B cell (primary cell): ENCODE measurements around the gene KIF23. TPM values are rescaled to one million over a fixed set of nuclear protein-coding genes. Genes with fewer than 3 reads are reported as not detected.
A peak's percentile ranks its signal among the peaks of the same experiment; 100 is the strongest.

Experiments
- ATAC-seq: fragments of 200-7000 bp; cut with Tn5 transposase; one replicate; pipeline ENCODE4 v1.10.0; 2021; ENCODE audit warnings: low read depth, mild to moderate bottlenecking, moderate number of reproducible peaks, moderate library complexity
- CTCF ChIA-PET: fragments of 350-600 bp; sonication (Branson Sonifier 250); formaldehyde crosslinking; loops from one replicate; lab custom pipeline; 2021; ENCODE audit warnings: antibody characterized with exemption, inconsistent platforms; lab: Charles Lee
- POLR2A ChIA-PET: fragments of 350-600 bp; sonication (Branson Sonifier 250); formaldehyde crosslinking; loops from one replicate; lab custom pipeline; 2021; ENCODE audit warnings: antibody characterized with exemption; lab: Charles Lee
- DNase-seq: peaks from one replicate; pipeline ENCODE4 v3.0.0; 2013
- H2AFZ ChIP-seq: 2 replicates; pipeline ENCODE4 v1.6.1; 2012; ENCODE audit warnings: mild to moderate bottlenecking, low read depth, low read length; ENCODE audit not compliant: insufficient read depth, poor library complexity, severe bottlenecking
- H3K27ac ChIP-seq, 2 donors: 1 replicate in 1 of 2; 2 replicates in 1 of 2; pipeline ENCODE4 v1.5.1; 2012 to 2013; ENCODE audit warnings: low read length in 2 of 2, mild to moderate bottlenecking in 2 of 2, moderate library complexity in 1 of 2
- H3K27me3 ChIP-seq, 4 experiments: fragments of 200-600 bp in 1 of 4; sonication (generic) in 1 of 4; replicated peaks in 1 of 4; 1 replicate in 2 of 4; 2 replicates in 2 of 4; pipeline versions ENCODE4 v1.6.1 to v1.7.0; 2013 to 2016; ENCODE audit warnings: low read length in 3 of 4, mild to moderate bottlenecking in 2 of 4, mixed read lengths in 1 of 4, moderate library complexity in 1 of 4; ENCODE audit not compliant: insufficient read depth in 4 of 4, control insufficient read depth in 3 of 4; ENCODE audit errors: control extremely low read depth in 1 of 4
- H3K36me3 ChIP-seq, 2 experiments: replicated peaks in 1 of 2; 1 replicate in 1 of 2; 2 replicates in 1 of 2; pipeline versions ENCODE4 v1.6.1 to v1.7.1; 2013; ENCODE audit warnings: low read length in 1 of 2; ENCODE audit not compliant: insufficient read depth in 2 of 2, control insufficient read depth in 1 of 2; ENCODE audit errors: control extremely low read depth in 1 of 2, extremely low read depth in 1 of 2
- H3K4me1 ChIP-seq, 2 donors: fragments of 200-600 bp in 1 of 2; sonication (generic) in 1 of 2; 1 replicate in 1 of 2; 2 replicates in 1 of 2; pipeline versions ENCODE4 v1.5.1 to v1.6.1; 2013 to 2017; ENCODE audit warnings: low read length in 2 of 2; ENCODE audit not compliant: control insufficient read depth in 2 of 2, insufficient read depth in 2 of 2
- H3K4me2 ChIP-seq: replicated peaks from 2 replicates; pipeline ENCODE3; 2012; ENCODE audit warnings: mild to moderate bottlenecking, low read depth, low read length; ENCODE audit not compliant: poor library complexity, severe bottlenecking
- H3K4me3 ChIP-seq, 5 experiments: fragments of 200-600 bp in 1 of 5; sonication (generic) in 1 of 5; 1 replicate in 3 of 5; 2 replicates in 2 of 5; pipeline versions ENCODE4 v1.5.1 to v1.7.0; 2011 to 2016; ENCODE audit warnings: low read length in 4 of 5, mild to moderate bottlenecking in 4 of 5, low read depth in 2 of 5, control low read depth in 1 of 5, moderate library complexity in 1 of 5; ENCODE audit not compliant: insufficient read depth in 1 of 5; ENCODE audit errors: control extremely low read depth in 1 of 5, extremely low read depth in 1 of 5
- H3K79me2 ChIP-seq: fragments of 200-600 bp; sonication (generic); one replicate; pipeline ENCODE4 v1.6.0; 2016; ENCODE audit warnings: low read length; ENCODE audit not compliant: control insufficient read depth, insufficient read depth
- H3K9ac ChIP-seq: fragments of 200-600 bp; sonication (generic); 2 replicates; pipeline ENCODE4 v1.6.1; 2017; ENCODE audit warnings: mild to moderate bottlenecking, low read length, moderate library complexity
- H3K9me3 ChIP-seq, 3 donors: one replicate each; pipeline versions ENCODE4 v1.6.1 to v1.7.1; 2013; ENCODE audit warnings: low read length in 2 of 3; ENCODE audit not compliant: control insufficient read depth in 2 of 3, insufficient read depth in 1 of 3; ENCODE audit errors: control extremely low read depth in 1 of 3
- H4K20me1 ChIP-seq: 2 replicates; pipeline ENCODE4 v1.6.0; 2012; ENCODE audit warnings: mild to moderate bottlenecking, low read length; ENCODE audit not compliant: insufficient read depth, control insufficient read depth, poor library complexity, severe bottlenecking
- H3K27ac Mint-ChIP-seq: one replicate; pipeline ENCODE4 v1.8.0; 2021; ENCODE audit warnings: mixed read lengths
- H3K27me3 Mint-ChIP-seq: one replicate; pipeline ENCODE4 v1.8.0; 2021; ENCODE audit warnings: mixed read lengths
- H3K4me1 Mint-ChIP-seq: one replicate; pipeline ENCODE4 v1.8.0; 2021; ENCODE audit warnings: mixed read lengths
- H3K4me3 Mint-ChIP-seq: one replicate; pipeline ENCODE4 v1.8.0; 2021; ENCODE audit warnings: mixed read lengths
- H3K9me3 Mint-ChIP-seq: one replicate; pipeline ENCODE4 v1.8.0; 2022; ENCODE audit warnings: mixed read lengths; ENCODE audit not compliant: insufficient read depth
- EZH2 ChIP-seq: IDR thresholded peaks from 2 replicates; pipeline ENCODE4 v1.6.1; 2012; ENCODE audit warnings: borderline replicate concordance, low read depth, mild to moderate bottlenecking, moderate library complexity, low read length; ENCODE audit not compliant: insufficient read depth, poor library complexity, severe bottlenecking
- WGBS: methylation state at CpG from one replicate; pipeline ENCODE4 v1.1.5; 2013; ENCODE audit warnings: missing lambda C conversion rate; ENCODE audit not compliant: insufficient coverage; 5-methylcytosine and 5-hydroxymethylcytosine counted together
- intact Hi-C: fragments of 100-400 bp; cut with micrococcal nuclease; formaldehyde crosslinking; loops from one replicate; pipeline ENCODE4 v1.10.0; 2022
- polyA plus RNA-seq: library from polyadenylated mRNA; depleted of rRNA; stranded (reverse); fragments of >200 nt; gene quantifications from 2 replicates; pipeline ENCODE4 v1.2.3, GENCODE V29; 2012
- total RNA-seq, 2 donors: library from RNA; stranded (reverse); fragments of 120-200 nt in 1 of 2; gene quantifications; 1 replicate in 1 of 2; 2 replicates in 1 of 2; pipeline versions ENCODE4 v1.2.3 to v1.2.4, GENCODE V29; 2013 to 2022
- TF ChIP-seq, protein P1 (sequence below): fragments of 200-600 bp; IDR thresholded peaks from one replicate; pipeline ENCODE4 v1.8.0; 2022; ENCODE audit warnings: antibody characterized with exemption, mild to moderate bottlenecking

KIF23 gene
- total and polyA plus RNA-seq, 2 donors (not counting 1 experiment from before 2014, with no cell fraction given) = 0.30 to 0.34 TPM

GRCh38 chr15:69457304-69458280 lies 43.4 kb downstream of the KIF23 start:
- no peak overlapping the region for H2AFZ ChIP-seq
- no peaks in the 10 kb centered on the region for H3K9me3 Mint-ChIP-seq
- H3K4me3 Mint-ChIP-seq = no peak overlapping the region
- H3K27me3 Mint-ChIP-seq = no peaks in the 10 kb centered on the region
- ChIA-PET POLR2A (interaction anchor here (0.7 kb wide), 1 partner anchor 698 kb away, joined by 6 read pairs; no protein-coding TSS in a partner anchor), CTCF (interaction anchor here (0.5 to 1.0 kb wide), 3 partner anchors 62 to 1032 kb away, joined by 3 read pairs; no protein-coding TSS in a partner anchor)
- H3K4me2 ChIP-seq = no peak overlapping the region
- no peaks in the 10 kb centered on the region for H3K27me3 ChIP-seq
- H3K79me2 ChIP-seq = peaks cover 35% of the 10 kb centered on the region
- WGBS = 90% methylated on average over 2 of the region's 8 CpGs
- intact Hi-C loops = no loop called here
- peaks cover 40% of the 10 kb centered on the region for H4K20me1 ChIP-seq
- no peak overlapping the region for H3K4me3 ChIP-seq
- no peak for DNase-seq
- no peak for TF ChIP-seq EZH2
- TF ChIP-seq, protein P1, sequence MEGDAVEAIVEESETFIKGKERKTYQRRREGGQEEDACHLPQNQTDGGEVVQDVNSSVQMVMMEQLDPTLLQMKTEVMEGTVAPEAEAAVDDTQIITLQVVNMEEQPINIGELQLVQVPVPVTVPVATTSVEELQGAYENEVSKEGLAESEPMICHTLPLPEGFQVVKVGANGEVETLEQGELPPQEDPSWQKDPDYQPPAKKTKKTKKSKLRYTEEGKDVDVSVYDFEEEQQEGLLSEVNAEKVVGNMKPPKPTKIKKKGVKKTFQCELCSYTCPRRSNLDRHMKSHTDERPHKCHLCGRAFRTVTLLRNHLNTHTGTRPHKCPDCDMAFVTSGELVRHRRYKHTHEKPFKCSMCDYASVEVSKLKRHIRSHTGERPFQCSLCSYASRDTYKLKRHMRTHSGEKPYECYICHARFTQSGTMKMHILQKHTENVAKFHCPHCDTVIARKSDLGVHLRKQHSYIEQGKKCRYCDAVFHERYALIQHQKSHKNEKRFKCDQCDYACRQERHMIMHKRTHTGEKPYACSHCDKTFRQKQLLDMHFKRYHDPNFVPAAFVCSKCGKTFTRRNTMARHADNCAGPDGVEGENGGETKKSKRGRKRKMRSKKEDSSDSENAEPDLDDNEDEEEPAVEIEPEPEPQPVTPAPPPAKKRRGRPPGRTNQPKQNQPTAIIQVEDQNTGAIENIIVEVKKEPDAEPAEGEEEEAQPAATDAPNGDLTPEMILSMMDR = no peak
- H3K4me1 Mint-ChIP-seq = peaks cover 42% of the 10 kb centered on the region
- peaks cover 24 to 25% of the 10 kb centered on the region in 2 donors for H3K4me1 ChIP-seq
- H3K27ac ChIP-seq = no peak overlapping the region
- H3K27ac Mint-ChIP-seq = peak overlapping the region; percentile 47
- ATAC-seq = no peak
- H3K9me3 ChIP-seq = no peaks in the 10 kb centered on the region
- H3K36me3 ChIP-seq = peaks cover 0 to 35% of the 10 kb centered on the region in 2 experiments
- H3K9ac ChIP-seq = no peak overlapping the region

DNA sequence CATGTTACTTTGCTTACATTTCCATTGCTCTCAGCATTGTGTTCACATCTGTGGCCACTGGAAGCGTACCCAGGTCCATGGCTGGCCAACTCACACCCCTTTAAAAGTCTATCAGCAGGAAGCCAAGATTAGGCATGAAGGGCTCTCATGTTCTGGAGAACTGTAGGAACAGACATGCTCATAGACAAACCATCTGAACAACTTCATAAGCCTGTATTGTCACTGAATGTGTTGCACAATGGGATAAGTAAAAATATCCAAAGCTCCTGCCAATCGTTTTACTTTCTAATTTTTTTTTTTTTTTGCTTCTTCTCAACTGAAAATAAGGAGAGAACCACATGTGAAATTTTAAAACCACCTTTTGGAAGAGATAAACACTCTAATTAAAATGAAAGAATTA lies 44.9 kb downstream of the KIF23 start:
- H2AFZ ChIP-seq = no peak overlapping the region
- H3K4me2 ChIP-seq = no peak overlapping the region
- Mint-ChIP-seq H3K4me3 (no peak overlapping the region), H3K27me3 (no peaks in the 10 kb centered on the region), H3K27ac (peak overlapping the region; percentile 41), H3K4me1 (peaks cover 41% of the 10 kb centered on the region), H3K9me3 (no peaks in the 10 kb centered on the region)
- intact Hi-C loops = no loop called here
- H3K9ac ChIP-seq = no peak overlapping the region
- no CpG with 5 or more reads among the region's 2 CpGs for WGBS
- H3K79me2 ChIP-seq = peaks cover 21% of the 10 kb centered on the region
- no peak overlapping the region for H3K4me3 ChIP-seq
- H3K9me3 ChIP-seq = no peaks in the 10 kb centered on the region
- H4K20me1 ChIP-seq = peaks cover 26% of the 10 kb centered on the region
- H3K27me3 ChIP-seq = no peaks in the 10 kb centered on the region
- H3K27ac ChIP-seq = no peak overlapping the region
- CTCF ChIA-PET = no interaction called here
- H3K36me3 ChIP-seq = peaks cover 0 to 35% of the 10 kb centered on the region in 2 experiments
- ATAC-seq = no peak
- DNase-seq = no peak
- TF ChIP-seq EZH2 = no peak
- TF ChIP-seq, protein P1 = no peak
- H3K4me1 ChIP-seq = peaks cover 22 to 27% of the 10 kb centered on the region in 2 donors
- POLR2A ChIA-PET = no interaction called here
